C4-2B (cell line): Measurements from ENCODE around the gene ARHGAP31.

Source experiments
- CTCF ChIP-seq: fragments of 450-650 bp; conservative IDR thresholded peaks from 2 replicates; pipeline ENCODE4 v1.5.1; 2017; ENCODE audit warnings: mild to moderate bottlenecking
- ZFX ChIP-seq: fragments of 450-650 bp; IDR thresholded peaks from 2 replicates; pipeline ENCODE4 v1.6.1; 2017

GRCh38 chr3:119395923-119396358, 101.8 kb downstream of the ARHGAP31 start:
- no peak for TF ChIP-seq CTCF
- TF ChIP-seq ZFX, result no peak
